Spleen (tissue), 11 donors: ENCODE measurements around the gene PPP5C. TPM values are rescaled to one million over a fixed set of nuclear protein-coding genes. Genes with fewer than 3 reads are reported as not detected.

ENCODE experiments used
- polyA plus RNA-seq, 3 donors: library from polyadenylated mRNA; stranded (reverse); fragments of 200-250 nt; gene quantifications; one replicate each; pipeline ENCODE4 v1.2.1, GENCODE V29; 2013
- small RNA-seq, 4 donors: library from RNA; depleted of rRNA; stranded (forward); fragments of <200 nt; gene quantifications; one replicate each; pipeline ENCODE3, GENCODE V24; 2016
- total RNA-seq, 7 donors: library from RNA; depleted of rRNA in 3 of 7; stranded (reverse); fragments of >200 nt in 3 of 7; fragmentation: NEBNext Ultra II Directional in 4 of 7; extraction: Animal tissue kit (Norgen Biotek cat#: 25700) in 4 of 7; gene quantifications; one replicate each; pipeline versions ENCODE4 v1.1.0 to v1.2.1, GENCODE V29; 2016 to 2021
- donor health status: healthy with polysubstance abuse.
- donor health status: DM: no; HTN: no; CAD: no; lungs with moderate emphysema.
- donor health status: DM: no; HTN: no; CAD: no.
- donor health status: Bipolar disorder and iron deficiency.
- donor health status: healthy.
- donor health status: DM: no; HTN: no; CAD: no.
- donor health status: DM: yes; HTN: yes; CAD: no.

The PPP5C gene
- total and polyA plus RNA-seq, 10 donors = 26.5 to 87.3 (median 68.6) TPM

Small RNAs within 50 kb of the gene (small RNA-seq; reads per million reads assigned to genes)
- 0 reads per million in 4 donors for gene RNU6-924P

Other genes with a start within 250 kb of the PPP5C start
- gene IGFL3, start 222.4 kb upstream of the PPP5C start, total RNA-seq = not detected
- not detected for gene IGFL3, start 222.4 kb upstream of the PPP5C start, polyA plus RNA-seq
- gene IGFL2, start 198.8 kb upstream of the PPP5C start, total RNA-seq = not detected
- gene IGFL2, start 198.8 kb upstream of the PPP5C start, polyA plus RNA-seq = not detected
- not detected for gene IGFL1, start 117.3 kb upstream of the PPP5C start, total RNA-seq
- not detected for gene IGFL1, start 117.3 kb upstream of the PPP5C start, polyA plus RNA-seq
- gene HIF3A, start 50.0 kb upstream of the PPP5C start, total RNA-seq = 100 to 1,000 TPM in 2 of 7 donors, 10 to 100 TPM in 5; 25.9 to 126 (median 97.5) TPM
- gene HIF3A, start 50.0 kb upstream of the PPP5C start, polyA plus RNA-seq = 10 to 100 TPM in 2 of 3 donors, 1 to 10 TPM in 1; 5.0 to 82.7 (median 18.7) TPM
- 1 to 10 TPM; 1.7 to 4.4 (median 2.6) TPM for gene CCDC8, start 66.5 kb downstream of the PPP5C start, total RNA-seq
- gene CCDC8, start 66.5 kb downstream of the PPP5C start, polyA plus RNA-seq = 1 to 10 TPM in 2 of 3 donors, under 1 TPM in 1; 0.46 to 1.2 (median 1.1) TPM
- not detected for gene PNMA8C, start 81.8 kb downstream of the PPP5C start, total RNA-seq
- gene PNMA8C, start 81.8 kb downstream of the PPP5C start, polyA plus RNA-seq = under 1 TPM in 1 of 3 donors, not detected in 2; 0.03 TPM
- 1 to 10 TPM in 4 of 7 donors, under 1 TPM in 3; 0.20 to 2.7 (median 1.7) TPM for gene PNMA8A, start 124.5 kb downstream of the PPP5C start, total RNA-seq
- gene PNMA8A, start 124.5 kb downstream of the PPP5C start, polyA plus RNA-seq = 1 to 10 TPM in 1 of 3 donors, under 1 TPM in 2; 0.13 to 1.8 (median 0.19) TPM
- gene PNMA8B, start 148.8 kb downstream of the PPP5C start, total RNA-seq = 1 to 10 TPM; 2.1 to 5.7 (median 3.0) TPM
- gene PNMA8B, start 148.8 kb downstream of the PPP5C start, polyA plus RNA-seq = 1 to 10 TPM in 2 of 3 donors, under 1 TPM in 1; 0.57 to 1.2 (median 1.2) TPM